Measurements from ENCODE around the gene LCA5L.

Gene LCA5L

GRCh38 chr21:39367783-39368182 lies 77.8 kb downstream of the LCA5L start:
- no peak for TF ChIP-seq CTCF (IDR thresholded peaks at IDR 0.05)
- Histone ChIP-seq H3K4me3 (no peak overlapping the region), H3K27ac (no peak overlapping the region)
- DNase-seq (ENCODE audit: low spot score), result no peak

DNA sequence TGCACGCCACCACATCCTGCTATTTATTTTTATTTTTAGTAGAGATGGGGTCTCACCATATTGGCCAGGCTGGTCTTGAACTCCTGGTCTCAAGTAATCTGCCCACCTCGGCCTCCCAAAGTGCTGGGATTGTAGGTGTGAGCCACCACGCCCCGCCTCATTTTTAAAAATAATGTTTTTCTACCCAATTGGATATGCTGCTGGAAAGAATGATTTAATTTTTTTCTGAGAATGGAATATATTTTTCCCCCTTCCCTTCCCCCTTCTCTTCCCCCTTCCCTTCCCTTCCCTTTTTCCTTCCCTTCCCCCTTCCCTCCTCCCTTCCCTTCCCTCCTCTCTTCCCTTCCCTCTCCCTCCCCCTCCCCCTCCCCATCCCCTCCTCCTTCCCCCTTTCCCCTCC lies 79.0 kb downstream of the LCA5L start:
- DNase-seq (ENCODE audit: low spot score), result no peak
- no peak overlapping the region for H3K4me3 ChIP-seq
- no peak overlapping the region for H3K27ac ChIP-seq
- no peak for TF ChIP-seq CTCF (IDR thresholded peaks at IDR 0.05)

- Histone ChIP-seq H3K4me3 (no peak overlapping the region), H3K27ac (no peak overlapping the region)
- DNase-seq (ENCODE audit: low spot score), result no peak
- TF ChIP-seq CTCF (IDR thresholded peaks at IDR 0.05), result no peak
Observed at GRCh38 chr21:39364949-39365348, 80.6 kb downstream of the LCA5L start.

DNA sequence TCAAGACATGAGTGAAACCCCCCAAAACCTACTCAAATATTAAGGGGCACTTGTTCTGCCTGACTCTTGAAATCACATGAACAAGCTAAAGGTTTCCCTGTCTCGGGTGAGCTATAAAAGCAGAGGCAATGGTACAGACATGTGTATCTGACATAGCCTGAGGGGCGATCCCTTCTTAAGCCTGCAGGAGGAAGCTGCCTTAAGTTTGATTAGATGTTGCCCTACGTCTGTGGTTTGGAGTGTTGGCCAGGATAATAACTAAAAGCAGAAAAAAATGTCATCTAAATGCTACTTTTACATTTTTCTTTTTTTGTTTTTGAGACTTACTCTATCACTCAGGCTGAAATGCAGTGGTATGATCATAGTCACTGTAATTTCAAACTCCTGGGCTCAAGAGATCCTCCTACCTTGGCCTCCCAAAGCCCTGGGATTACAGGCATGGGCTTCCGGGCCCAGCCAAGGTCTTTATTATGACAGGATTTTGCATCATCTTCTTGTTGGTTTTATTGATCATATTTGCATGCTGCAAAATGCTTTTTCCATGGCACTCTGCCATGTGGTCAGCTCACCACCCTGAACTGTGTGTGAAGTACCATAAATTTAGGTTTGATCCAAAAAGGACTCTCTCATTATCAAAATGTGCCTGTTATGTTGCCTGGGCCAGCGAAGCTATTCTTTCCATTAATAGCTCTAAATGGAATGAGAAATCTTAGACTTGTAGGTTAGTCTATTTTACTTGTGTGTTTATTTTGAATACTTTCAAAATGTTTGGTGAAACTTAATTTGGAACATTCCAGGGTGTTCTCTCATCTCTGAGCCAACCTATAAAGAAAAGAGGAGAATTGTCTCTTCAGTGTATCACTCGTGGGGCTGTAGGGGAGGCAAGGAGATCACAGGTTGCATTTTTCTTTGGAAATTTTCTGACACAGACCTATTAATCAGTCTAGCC lies 81.7 kb downstream of the LCA5L start:
- TF ChIP-seq CTCF (IDR thresholded peaks at IDR 0.05), result no peak
- Histone ChIP-seq H3K4me3 (no peak overlapping the region), H3K27ac (no peak overlapping the region)
- no peak for DNase-seq (ENCODE audit: low spot score)

GRCh38 chr21:39362733-39363132 lies 82.8 kb downstream of the LCA5L start:
- Histone ChIP-seq H3K4me3 (no peak overlapping the region), H3K27ac (no peak overlapping the region)
- no peak for DNase-seq (ENCODE audit: low spot score)
- TF ChIP-seq CTCF (IDR thresholded peaks at IDR 0.05), result no peak

GRCh38 chr21:39359382-39359781 lies 86.2 kb downstream of the LCA5L start:
- H3K4me3 ChIP-seq, result no peak overlapping the region
- H3K27ac ChIP-seq, result no peak overlapping the region
- TF ChIP-seq CTCF (IDR thresholded peaks at IDR 0.05), result no peak
- no peak for DNase-seq (ENCODE audit: low spot score)
